Uterus (tissue), 2 donors: Measurements from ENCODE around the gene DPEP1.

Experiments used
- POLR2A ChIP-seq, 2 donors: fragments of 450-650 bp; IDR thresholded peaks; one replicate each; pipeline ENCODE4 v1.6.1; 2016; ENCODE audit warnings: antibody characterized with exemption in 2 of 2, mild to moderate bottlenecking in 1 of 2, moderate library complexity in 1 of 2
- TF ChIP-seq, protein P1 (sequence below), 4 experiments: fragments of 200-600 bp in 2 of 4; fragments of 450-650 bp in 2 of 4; sonication (generic) in 2 of 4; IDR thresholded peaks; one replicate each; pipeline ENCODE4 v1.5.1; 2016 to 2019; ENCODE audit warnings: antibody characterized with exemption in 4 of 4, mild to moderate bottlenecking in 2 of 4, moderate library complexity in 1 of 4

DNA sequence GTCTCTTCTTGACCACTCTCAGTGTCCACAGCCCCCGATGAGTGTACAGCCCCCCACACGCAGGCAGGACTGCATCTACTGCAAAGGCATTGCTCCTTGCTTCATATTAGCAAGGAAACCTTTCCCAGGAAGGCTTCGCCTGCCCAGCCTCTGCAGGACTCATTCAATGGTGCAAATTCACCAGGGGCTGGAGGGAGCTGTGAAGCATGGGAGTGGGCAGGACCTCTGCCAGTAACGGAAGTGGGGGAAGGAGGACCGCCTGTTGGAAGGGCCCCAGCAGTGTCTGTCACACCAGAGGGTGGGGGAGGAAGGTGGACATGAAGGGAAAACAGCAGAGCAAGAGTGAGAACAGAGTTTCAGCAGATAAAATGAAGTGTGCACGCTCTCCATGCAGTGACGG is 46.7 kb downstream of the DPEP1 start:
- TF ChIP-seq, protein P1, sequence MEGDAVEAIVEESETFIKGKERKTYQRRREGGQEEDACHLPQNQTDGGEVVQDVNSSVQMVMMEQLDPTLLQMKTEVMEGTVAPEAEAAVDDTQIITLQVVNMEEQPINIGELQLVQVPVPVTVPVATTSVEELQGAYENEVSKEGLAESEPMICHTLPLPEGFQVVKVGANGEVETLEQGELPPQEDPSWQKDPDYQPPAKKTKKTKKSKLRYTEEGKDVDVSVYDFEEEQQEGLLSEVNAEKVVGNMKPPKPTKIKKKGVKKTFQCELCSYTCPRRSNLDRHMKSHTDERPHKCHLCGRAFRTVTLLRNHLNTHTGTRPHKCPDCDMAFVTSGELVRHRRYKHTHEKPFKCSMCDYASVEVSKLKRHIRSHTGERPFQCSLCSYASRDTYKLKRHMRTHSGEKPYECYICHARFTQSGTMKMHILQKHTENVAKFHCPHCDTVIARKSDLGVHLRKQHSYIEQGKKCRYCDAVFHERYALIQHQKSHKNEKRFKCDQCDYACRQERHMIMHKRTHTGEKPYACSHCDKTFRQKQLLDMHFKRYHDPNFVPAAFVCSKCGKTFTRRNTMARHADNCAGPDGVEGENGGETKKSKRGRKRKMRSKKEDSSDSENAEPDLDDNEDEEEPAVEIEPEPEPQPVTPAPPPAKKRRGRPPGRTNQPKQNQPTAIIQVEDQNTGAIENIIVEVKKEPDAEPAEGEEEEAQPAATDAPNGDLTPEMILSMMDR (IDR thresholded peaks at IDR 0.05), result no peak
- no peak for TF ChIP-seq POLR2A (IDR thresholded peaks at IDR 0.05)
